Measurements from ENCODE around the gene ITCH.

- TF ChIP-seq, protein P1, sequence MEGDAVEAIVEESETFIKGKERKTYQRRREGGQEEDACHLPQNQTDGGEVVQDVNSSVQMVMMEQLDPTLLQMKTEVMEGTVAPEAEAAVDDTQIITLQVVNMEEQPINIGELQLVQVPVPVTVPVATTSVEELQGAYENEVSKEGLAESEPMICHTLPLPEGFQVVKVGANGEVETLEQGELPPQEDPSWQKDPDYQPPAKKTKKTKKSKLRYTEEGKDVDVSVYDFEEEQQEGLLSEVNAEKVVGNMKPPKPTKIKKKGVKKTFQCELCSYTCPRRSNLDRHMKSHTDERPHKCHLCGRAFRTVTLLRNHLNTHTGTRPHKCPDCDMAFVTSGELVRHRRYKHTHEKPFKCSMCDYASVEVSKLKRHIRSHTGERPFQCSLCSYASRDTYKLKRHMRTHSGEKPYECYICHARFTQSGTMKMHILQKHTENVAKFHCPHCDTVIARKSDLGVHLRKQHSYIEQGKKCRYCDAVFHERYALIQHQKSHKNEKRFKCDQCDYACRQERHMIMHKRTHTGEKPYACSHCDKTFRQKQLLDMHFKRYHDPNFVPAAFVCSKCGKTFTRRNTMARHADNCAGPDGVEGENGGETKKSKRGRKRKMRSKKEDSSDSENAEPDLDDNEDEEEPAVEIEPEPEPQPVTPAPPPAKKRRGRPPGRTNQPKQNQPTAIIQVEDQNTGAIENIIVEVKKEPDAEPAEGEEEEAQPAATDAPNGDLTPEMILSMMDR (conservative IDR thresholded peaks at IDR 0.05), result no peak
- TF ChIP-seq ZFX (IDR thresholded peaks at IDR 0.05), result no peak
These were observed 38.5 kb upstream of the ITCH start for GRCh38 chr20:34324541-34324940.
